ENCODE results near the gene SLCO4A1.

The SLCO4A1 gene

GRCh38 chr20:62665826-62666735 lies 23.8 kb downstream of the SLCO4A1 start (continued):
- no peak for TF ChIP-seq POU6F1 (CRISPR knock-in tag; IDR thresholded peaks at IDR 0.05; ENCODE audit: borderline replicate concordance, low read depth)
- TF ChIP-seq, protein P1, sequence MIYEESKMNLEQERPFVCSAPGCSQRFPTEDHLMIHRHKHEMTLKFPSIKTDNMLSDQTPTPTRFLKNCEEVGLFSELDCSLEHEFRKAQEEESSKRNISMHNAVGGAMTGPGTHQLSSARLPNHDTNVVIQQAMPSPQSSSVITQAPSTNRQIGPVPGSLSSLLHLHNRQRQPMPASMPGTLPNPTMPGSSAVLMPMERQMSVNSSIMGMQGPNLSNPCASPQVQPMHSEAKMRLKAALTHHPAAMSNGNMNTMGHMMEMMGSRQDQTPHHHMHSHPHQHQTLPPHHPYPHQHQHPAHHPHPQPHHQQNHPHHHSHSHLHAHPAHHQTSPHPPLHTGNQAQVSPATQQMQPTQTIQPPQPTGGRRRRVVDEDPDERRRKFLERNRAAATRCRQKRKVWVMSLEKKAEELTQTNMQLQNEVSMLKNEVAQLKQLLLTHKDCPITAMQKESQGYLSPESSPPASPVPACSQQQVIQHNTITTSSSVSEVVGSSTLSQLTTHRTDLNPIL (CRISPR knock-in tag; IDR thresholded peaks at IDR 0.05; ENCODE audit: low read depth), result no peak

DNA sequence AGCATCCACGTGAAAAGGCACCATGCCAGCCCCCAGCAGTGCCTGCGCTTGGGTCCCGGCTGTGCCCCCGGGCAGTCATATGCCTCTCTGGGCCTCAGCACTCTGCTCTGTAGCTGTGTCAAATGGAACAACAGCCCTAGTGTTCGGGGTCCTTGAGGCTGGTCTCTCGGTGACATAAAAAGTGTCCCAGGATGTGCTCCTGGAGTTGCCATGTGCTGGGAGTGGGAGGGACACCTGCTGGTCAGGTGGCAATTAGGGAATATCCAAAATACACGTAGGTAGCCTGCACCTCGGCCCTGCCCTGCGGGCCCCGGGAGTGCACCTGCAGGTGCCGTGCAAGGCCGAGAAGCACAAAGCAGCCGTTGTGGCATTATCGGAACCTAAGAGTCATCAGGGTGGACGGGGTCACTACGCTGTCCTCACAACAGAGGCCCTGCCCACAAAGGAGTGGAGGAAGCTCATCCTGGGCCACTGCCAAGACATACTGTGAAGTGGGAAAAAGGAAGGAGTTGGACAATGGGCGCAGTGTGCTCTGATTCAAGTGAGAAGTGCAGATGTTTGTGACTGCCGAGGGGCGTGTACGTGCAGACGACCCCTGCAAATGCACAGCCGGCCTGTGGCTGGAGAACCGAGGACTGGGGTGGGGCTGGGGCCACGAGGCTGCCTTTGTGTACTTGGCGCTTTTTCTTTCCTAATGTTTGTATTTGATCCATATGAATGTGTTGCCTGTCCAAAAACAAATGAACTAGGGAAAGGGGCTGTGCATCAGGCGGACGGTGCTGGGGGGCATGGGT lies 24.6 kb downstream of the SLCO4A1 start:
- ATAC-seq, result no peak
- no peak for TF ChIP-seq PATZ1 (CRISPR knock-in tag; IDR thresholded peaks at IDR 0.05; ENCODE audit: borderline replicate concordance)
- no peak for TF ChIP-seq TCF4 (CRISPR knock-in tag; IDR thresholded peaks at IDR 0.05; ENCODE audit: borderline replicate concordance)
- TF ChIP-seq RARB (CRISPR knock-in tag; IDR thresholded peaks at IDR 0.05), result no peak
- TF ChIP-seq POU6F1 (CRISPR knock-in tag; IDR thresholded peaks at IDR 0.05; ENCODE audit: borderline replicate concordance, low read depth), result no peak
- no peak for TF ChIP-seq ESRRG (CRISPR knock-in tag; IDR thresholded peaks at IDR 0.05)

- ATAC-seq, result no peak; the same call in 2 of the 3 replicates
- TF ChIP-seq ZNF70 (CRISPR knock-in tag; IDR thresholded peaks at IDR 0.05) (no peak), ZFP3 (CRISPR knock-in tag; IDR thresholded peaks at IDR 0.05) (no peak), CSDC2 (CRISPR knock-in tag; IDR thresholded peaks at IDR 0.05) (no peak), ZNF8 (CRISPR knock-in tag; IDR thresholded peaks at IDR 0.05) (no peak), ISL1 (CRISPR knock-in tag; IDR thresholded peaks at IDR 0.05) (no peak), OSR1 (CRISPR knock-in tag; IDR thresholded peaks at IDR 0.05) (no peak), ZNF565 (CRISPR knock-in tag; conservative IDR thresholded peaks at IDR 0.05; ENCODE audit: low read depth) (no peak), SNAI2 (CRISPR knock-in tag; IDR thresholded peaks at IDR 0.05) (no peak), TSHZ2 (CRISPR knock-in tag; IDR thresholded peaks at IDR 0.05) (no peak), PATZ1 (CRISPR knock-in tag; IDR thresholded peaks at IDR 0.05; ENCODE audit: borderline replicate concordance) (no peak), ZFP30 (CRISPR knock-in tag; IDR thresholded peaks at IDR 0.05) (no peak), CSRNP3 (CRISPR knock-in tag; IDR thresholded peaks at IDR 0.05) (no peak), ZC3H10 (CRISPR knock-in tag; IDR thresholded peaks at IDR 0.05) (no peak), ARNTL (CRISPR knock-in tag; IDR thresholded peaks at IDR 0.05; ENCODE audit: borderline replicate concordance, low read depth) (no peak), RARB (CRISPR knock-in tag; IDR thresholded peaks at IDR 0.05) (no peak)
- TF ChIP-seq, protein P1 (CRISPR knock-in tag; IDR thresholded peaks at IDR 0.05; ENCODE audit: low read depth), result no peak
Measured at GRCh38 chr20:62667530-62668440, 25.5 kb downstream of the SLCO4A1 start.
